Heart right ventricle (tissue), 16 donors: ENCODE measurements around the gene KIT. TPM values are rescaled to one million over a fixed set of nuclear protein-coding genes. Genes with fewer than 3 reads are reported as not detected.
A peak's percentile ranks its signal among the peaks of the same experiment; 100 is the strongest.

Experiments
- ATAC-seq, 8 donors: fragments of 200-7000 bp; cut with Tn5 transposase; one replicate each; pipeline ENCODE4 v1.9.1; 2020; ENCODE audit warnings: mild to moderate bottlenecking in 8 of 8, moderate library complexity in 8 of 8, moderate number of reproducible peaks in 1 of 8
- DNase-seq, 2 donors: peaks; one replicate each; pipeline ENCODE4 v3.0.0-alpha.2; 2020
- H3K27ac ChIP-seq, 10 donors: fragments of 200-600 bp; sonication (generic) in 2 of 10; one replicate each; pipeline versions ENCODE4 v1.5.0 to v1.8.0; 2020 to 2022; ENCODE audit warnings: mild to moderate bottlenecking in 3 of 10
- H3K27me3 ChIP-seq, 7 donors: fragments of 200-600 bp; one replicate each; pipeline ENCODE4 v1.8.0; 2021 to 2022; ENCODE audit warnings: mild to moderate bottlenecking in 2 of 7
- H3K36me3 ChIP-seq, 9 donors: fragments of 200-600 bp; sonication (generic) in 1 of 9; one replicate each; pipeline versions ENCODE4 v1.5.0 to v1.8.0; 2020 to 2022; ENCODE audit warnings: mild to moderate bottlenecking in 2 of 9
- H3K4me1 ChIP-seq, 9 donors: fragments of 200-600 bp; sonication (generic) in 1 of 9; one replicate each; pipeline versions ENCODE4 v1.5.0 to v1.8.0; 2020 to 2022; ENCODE audit warnings: mild to moderate bottlenecking in 4 of 9
- H3K4me3 ChIP-seq, 10 donors: fragments of 200-600 bp; sonication (generic) in 2 of 10; one replicate each; pipeline versions ENCODE4 v1.5.0 to v1.8.0; 2020 to 2022; ENCODE audit warnings: mild to moderate bottlenecking in 7 of 10, moderate library complexity in 2 of 10
- H3K9me3 ChIP-seq, 11 donors: fragments of 200-600 bp in 10 of 11; sonication (generic) in 2 of 11; one replicate each; pipeline versions ENCODE4 v1.5.0 to v1.8.0; 2013 to 2022; ENCODE audit warnings: mild to moderate bottlenecking in 2 of 11, control low read depth in 1 of 11, moderate library complexity in 1 of 11
- CTCF ChIP-seq, 9 donors: fragments of 200-600 bp; sonication (generic) in 2 of 9; IDR thresholded peaks; one replicate each; pipeline versions ENCODE4 v1.5.0 to v1.8.0; 2021 to 2022; ENCODE audit warnings: antibody characterized with exemption in 9 of 9, mild to moderate bottlenecking in 5 of 9, moderate library complexity in 1 of 9
- WGBS, 2 donors: extraction: QIAGEN DNeasy Blood & Tissue Kit; methylation state at CpG; one replicate each; pipeline ENCODE4 v1.1.7; 2013; ENCODE audit warnings: inconsistent platforms in 1 of 2; 5-methylcytosine and 5-hydroxymethylcytosine counted together
- intact Hi-C, 10 donors: fragments of 100-400 bp; cut with DNase I; formaldehyde crosslinking; loops; one replicate each; pipeline versions ENCODE4 v1.11.1 to v1.14.2; 2022
- polyA plus RNA-seq, 2 donors: library from polyadenylated mRNA; stranded (reverse); fragments of 200-250 nt; gene quantifications; one replicate each; pipeline ENCODE4 v1.2.3, GENCODE V29; 2013
- total RNA-seq, 10 donors: library from RNA; stranded (reverse); fragmentation: NEBNext Ultra II Directional in 3 of 10; extraction: Animal tissue kit (Norgen Biotek cat#: 25700) in 3 of 10; gene quantifications; one replicate each; pipeline versions ENCODE4 v1.2.1 to v1.2.4, GENCODE V29; 2021 to 2023
- donor health status: Arrhythmogenic right ventricular cardiomyopathy.
- donor health status: ischemic (EF 13 %, LVEDD 7.1; RV severe dilation, severe dysfunction).
- donor health status: healthy with polysubstance abuse.
- donor health status: DM: no; HTN: yes; CAD: no.
- donor health status: DM: no; HTN: no; CAD: no.
- donor health status: ischemic (EF 25% LVEDD 6.9; RV normal size, moderate dysfunction).
- donor health status: ischemic (EF 25% LVEDD 5.7; RV mildly dilated, moderate dysfunction).
- donor health status: healthy.
- donor health status: DM: yes; HTN: yes; CAD: no.
- donor health status: Ischemic cardiomyopathy.
- donor health status: ischemic (EF 35%, LVEDD 5.7; RV mildly dilated, moderate dysfunction).
- donor health status: nonischemic (EF 11% LVEDD 7.7; RV severe dilation, severe dysfunction).
- donor health status: DM: yes; HTN: yes; CAD: no.
- donor health status: PGD.
- donor health status: ischemic (EF 29% LVEDD 5.4; RV normal size, mild dysfunction).
- donor health status: nonischemic (EF 23%, LVEDD 6.1; RV moderate dilation, normal function).

KIT gene
- total and polyA plus RNA-seq, 12 donors, result 0.07 to 6.8 (median 2.1) TPM

GRCh38 chr4:54661169-54661568 lies 3.4 kb downstream of the KIT start:
- H3K9me3 ChIP-seq, result no peaks in the 10 kb centered on the region
- no peak for TF ChIP-seq CTCF (IDR thresholded peaks at IDR 0.05)
- ATAC-seq (no peak), DNase-seq (no peak)
- 37 to 48% methylated on average over 5 of the region's 5 CpGs for WGBS, 2 donors
- H3K36me3 ChIP-seq, result no peaks in the 10 kb centered on the region
- intact Hi-C loops, result loop anchor here in 1 of 10 donors (10.0 kb wide), 1 partner anchor 294 kb away; no protein-coding TSS in a partner anchor
- peaks cover 4 to 51% (median 30%) of the 10 kb centered on the region in 9 donors for H3K4me1 ChIP-seq
- peaks cover 0 to 42% (median 16%) of the 10 kb centered on the region in 7 donors for H3K27me3 ChIP-seq
- peak overlapping the region in 2 of 10 donors; percentile 2 to 35 for H3K27ac ChIP-seq
- H3K4me3 ChIP-seq, result no peak overlapping the region

GRCh38 chr4:54661686-54662085 lies 3.9 kb downstream of the KIT start:
- 49 to 62% methylated on average over 4 of the region's 4 CpGs for WGBS, 2 donors
- peaks cover 4 to 51% (median 30%) of the 10 kb centered on the region in 9 donors for H3K4me1 ChIP-seq
- no peak for TF ChIP-seq CTCF (IDR thresholded peaks at IDR 0.05)
- peaks cover 0 to 36% (median 16%) of the 10 kb centered on the region in 7 donors for H3K27me3 ChIP-seq
- intact Hi-C loops, result loop anchor here in 1 of 10 donors (10.0 kb wide), 1 partner anchor 293 kb away; no protein-coding TSS in a partner anchor
- H3K4me3 ChIP-seq, result no peak overlapping the region
- no peaks in the 10 kb centered on the region for H3K36me3 ChIP-seq
- peak overlapping the region in 2 of 10 donors; percentile 2 to 35 for H3K27ac ChIP-seq
- H3K9me3 ChIP-seq, result no peaks in the 10 kb centered on the region
- DNase-seq (no peak), ATAC-seq (no peak)

DNA sequence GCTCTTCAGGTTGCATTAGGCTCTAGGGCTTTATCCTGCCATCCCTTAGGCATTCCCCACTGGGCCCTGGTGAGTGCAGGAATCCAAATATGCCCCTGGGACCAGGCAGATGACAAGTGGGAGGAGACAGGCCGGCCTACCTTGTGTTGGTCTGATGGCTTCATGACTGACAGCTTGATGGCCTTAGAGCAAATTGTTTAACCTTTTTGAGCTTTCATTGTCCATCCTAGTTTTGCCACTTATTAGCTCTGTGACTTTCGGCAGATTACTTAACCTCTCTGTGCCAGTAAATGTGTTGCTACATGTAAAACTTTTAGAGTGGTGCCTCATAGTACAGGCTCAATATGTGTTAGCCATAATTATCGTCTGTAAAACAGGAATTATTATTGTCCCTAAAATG lies 4.4 kb downstream of the KIT start:
- TF ChIP-seq CTCF (IDR thresholded peaks at IDR 0.05), result no peak
- H3K4me3 ChIP-seq, result no peak overlapping the region
- peaks cover 4 to 50% (median 30%) of the 10 kb centered on the region in 9 donors for H3K4me1 ChIP-seq
- intact Hi-C loops, result loop anchor here in 1 of 10 donors (10.0 kb wide), 1 partner anchor 293 kb away; no protein-coding TSS in a partner anchor
- peaks cover 0 to 32% (median 16%) of the 10 kb centered on the region in 7 donors for H3K27me3 ChIP-seq
- ATAC-seq, result no peak
- no peaks in the 10 kb centered on the region for H3K9me3 ChIP-seq
- peak overlapping the region in 2 of 10 donors; percentile 2 to 35 for H3K27ac ChIP-seq
- no peak for DNase-seq
- WGBS, 2 donors, result 94 to 95% methylated on average over 3 of the region's 3 CpGs
- no peaks in the 10 kb centered on the region for H3K36me3 ChIP-seq

DNA sequence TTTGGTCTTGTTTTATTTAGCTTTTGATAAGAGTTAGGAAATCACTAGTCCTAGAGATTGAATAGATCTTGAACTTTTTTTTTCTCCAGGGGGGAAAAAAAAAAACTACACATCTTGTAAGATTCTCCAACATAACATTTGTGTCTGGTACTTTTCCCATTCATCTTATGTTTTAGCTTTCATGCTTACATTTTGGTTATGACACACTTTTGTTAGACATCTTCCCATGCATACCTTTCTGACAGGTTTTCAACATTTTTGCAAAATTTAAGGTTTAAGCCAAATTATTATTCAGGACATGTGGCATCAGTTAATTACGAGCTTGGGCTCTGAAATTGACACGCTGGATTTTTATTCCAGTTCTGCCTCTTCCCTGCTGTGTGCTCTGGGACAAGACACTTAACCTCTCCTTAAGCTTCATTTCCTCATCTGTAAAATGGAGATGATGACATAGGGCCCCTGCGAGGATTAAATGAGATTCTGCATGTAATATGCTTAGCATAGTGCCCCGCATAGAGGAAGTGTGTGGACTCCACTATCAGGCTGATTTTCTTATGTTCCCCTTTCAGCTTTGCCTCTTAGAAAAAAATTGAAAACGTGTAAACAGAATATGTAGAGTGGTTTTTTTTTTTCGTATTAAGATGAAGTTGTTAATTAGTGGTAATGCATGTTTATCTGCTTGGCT lies 5.3 kb downstream of the KIT start:
- intact Hi-C loops, result loop anchor here in 1 of 10 donors (10.0 kb wide), 1 partner anchor 292 kb away; no protein-coding TSS in a partner anchor
- Histone ChIP-seq H3K27ac (no peak overlapping the region), H3K27me3 (peaks cover 0 to 23% (median 11%) of the 10 kb centered on the region in 7 donors), H3K4me3 (no peak overlapping the region), H3K36me3 (no peaks in the 10 kb centered on the region), H3K9me3 (no peaks in the 10 kb centered on the region), H3K4me1 (peaks cover 0 to 41% (median 21%) of the 10 kb centered on the region in 9 donors)
- DNase-seq (no peak), ATAC-seq (no peak)
- WGBS, 2 donors, result 66 to 68% methylated on average over 6 of the region's 6 CpGs
- no peak for TF ChIP-seq CTCF (IDR thresholded peaks at IDR 0.05)
